ENCODE data around the gene SGF29. TPM values are rescaled to one million over a fixed set of nuclear protein-coding genes. Genes with fewer than 3 reads are reported as not detected.

Gene SGF29
- polyA plus RNA-seq, 2 of the 4 experiments (the other 2 are of a cell fraction), result 3.3 to 19.3 TPM

DNA sequence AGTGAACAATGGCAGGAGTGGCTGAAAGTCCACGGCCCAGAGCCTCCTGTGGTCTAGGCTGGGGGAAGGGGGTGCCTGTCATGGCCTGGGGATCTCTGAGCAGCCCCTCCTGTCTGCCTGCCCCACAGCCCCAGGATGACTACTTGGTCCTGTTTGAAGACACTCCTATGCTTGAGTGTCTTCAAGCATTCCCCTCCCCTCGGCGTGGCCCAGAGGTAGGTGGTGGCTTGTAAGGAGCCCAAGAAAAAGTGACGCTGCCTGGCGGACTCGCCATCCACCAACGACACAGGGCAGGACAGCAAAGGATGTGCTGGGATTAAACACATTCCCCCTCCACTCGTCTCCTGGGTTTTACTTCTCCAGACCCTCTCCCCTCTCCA is 50.5 kb downstream of the SGF29 start:
- CTCF ChIA-PET, result interaction anchor here (1.8 to 2.1 kb wide), 2 partner anchors 21 to 327 kb away, joined by 4 to 9 read pairs; no protein-coding TSS in a partner anchor
- DNase-seq (ENCODE audit: low read depth in 1 of 2, low spot score in 1 of 2) (no peak), ATAC-seq (no peak), FAIRE-seq (no peak)
- Histone ChIP-seq H3K4me2 (no peak overlapping the region), H3K4me1 (no peaks in the 10 kb centered on the region), H3K9me3 (no peaks in the 10 kb centered on the region), H3K27ac (no peak overlapping the region), H3K4me3 (no peak overlapping the region)
- WGBS (ENCODE audit: missing lambda C conversion rate), result 72% methylated on average over 8 of the region's 8 CpGs
- TF ChIP-seq HEYL (CRISPR knock-in tag; IDR thresholded peaks at IDR 0.05) (no peak), MAFK (IDR thresholded peaks at IDR 0.05; ENCODE audit: partially characterized antibody) (no peak), NR3C1 (IDR thresholded peaks at IDR 0.05) (no peak), FOXS1 (CRISPR knock-in tag; IDR thresholded peaks at IDR 0.05) (no peak), ZSCAN20 (CRISPR knock-in tag; IDR thresholded peaks at IDR 0.05) (no peak)
- TF ChIP-seq, protein P1, sequence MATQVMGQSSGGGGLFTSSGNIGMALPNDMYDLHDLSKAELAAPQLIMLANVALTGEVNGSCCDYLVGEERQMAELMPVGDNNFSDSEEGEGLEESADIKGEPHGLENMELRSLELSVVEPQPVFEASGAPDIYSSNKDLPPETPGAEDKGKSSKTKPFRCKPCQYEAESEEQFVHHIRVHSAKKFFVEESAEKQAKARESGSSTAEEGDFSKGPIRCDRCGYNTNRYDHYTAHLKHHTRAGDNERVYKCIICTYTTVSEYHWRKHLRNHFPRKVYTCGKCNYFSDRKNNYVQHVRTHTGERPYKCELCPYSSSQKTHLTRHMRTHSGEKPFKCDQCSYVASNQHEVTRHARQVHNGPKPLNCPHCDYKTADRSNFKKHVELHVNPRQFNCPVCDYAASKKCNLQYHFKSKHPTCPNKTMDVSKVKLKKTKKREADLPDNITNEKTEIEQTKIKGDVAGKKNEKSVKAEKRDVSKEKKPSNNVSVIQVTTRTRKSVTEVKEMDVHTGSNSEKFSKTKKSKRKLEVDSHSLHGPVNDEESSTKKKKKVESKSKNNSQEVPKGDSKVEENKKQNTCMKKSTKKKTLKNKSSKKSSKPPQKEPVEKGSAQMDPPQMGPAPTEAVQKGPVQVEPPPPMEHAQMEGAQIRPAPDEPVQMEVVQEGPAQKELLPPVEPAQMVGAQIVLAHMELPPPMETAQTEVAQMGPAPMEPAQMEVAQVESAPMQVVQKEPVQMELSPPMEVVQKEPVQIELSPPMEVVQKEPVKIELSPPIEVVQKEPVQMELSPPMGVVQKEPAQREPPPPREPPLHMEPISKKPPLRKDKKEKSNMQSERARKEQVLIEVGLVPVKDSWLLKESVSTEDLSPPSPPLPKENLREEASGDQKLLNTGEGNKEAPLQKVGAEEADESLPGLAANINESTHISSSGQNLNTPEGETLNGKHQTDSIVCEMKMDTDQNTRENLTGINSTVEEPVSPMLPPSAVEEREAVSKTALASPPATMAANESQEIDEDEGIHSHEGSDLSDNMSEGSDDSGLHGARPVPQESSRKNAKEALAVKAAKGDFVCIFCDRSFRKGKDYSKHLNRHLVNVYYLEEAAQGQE (IDR thresholded peaks at IDR 0.05), result no peak
- TF ChIP-seq, protein P2, sequence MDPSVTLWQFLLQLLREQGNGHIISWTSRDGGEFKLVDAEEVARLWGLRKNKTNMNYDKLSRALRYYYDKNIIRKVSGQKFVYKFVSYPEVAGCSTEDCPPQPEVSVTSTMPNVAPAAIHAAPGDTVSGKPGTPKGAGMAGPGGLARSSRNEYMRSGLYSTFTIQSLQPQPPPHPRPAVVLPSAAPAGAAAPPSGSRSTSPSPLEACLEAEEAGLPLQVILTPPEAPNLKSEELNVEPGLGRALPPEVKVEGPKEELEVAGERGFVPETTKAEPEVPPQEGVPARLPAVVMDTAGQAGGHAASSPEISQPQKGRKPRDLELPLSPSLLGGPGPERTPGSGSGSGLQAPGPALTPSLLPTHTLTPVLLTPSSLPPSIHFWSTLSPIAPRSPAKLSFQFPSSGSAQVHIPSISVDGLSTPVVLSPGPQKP (IDR thresholded peaks at IDR 0.05; ENCODE audit: low read depth, low read length), result no peak
- POLR2A ChIA-PET, result no interaction called here

DNA sequence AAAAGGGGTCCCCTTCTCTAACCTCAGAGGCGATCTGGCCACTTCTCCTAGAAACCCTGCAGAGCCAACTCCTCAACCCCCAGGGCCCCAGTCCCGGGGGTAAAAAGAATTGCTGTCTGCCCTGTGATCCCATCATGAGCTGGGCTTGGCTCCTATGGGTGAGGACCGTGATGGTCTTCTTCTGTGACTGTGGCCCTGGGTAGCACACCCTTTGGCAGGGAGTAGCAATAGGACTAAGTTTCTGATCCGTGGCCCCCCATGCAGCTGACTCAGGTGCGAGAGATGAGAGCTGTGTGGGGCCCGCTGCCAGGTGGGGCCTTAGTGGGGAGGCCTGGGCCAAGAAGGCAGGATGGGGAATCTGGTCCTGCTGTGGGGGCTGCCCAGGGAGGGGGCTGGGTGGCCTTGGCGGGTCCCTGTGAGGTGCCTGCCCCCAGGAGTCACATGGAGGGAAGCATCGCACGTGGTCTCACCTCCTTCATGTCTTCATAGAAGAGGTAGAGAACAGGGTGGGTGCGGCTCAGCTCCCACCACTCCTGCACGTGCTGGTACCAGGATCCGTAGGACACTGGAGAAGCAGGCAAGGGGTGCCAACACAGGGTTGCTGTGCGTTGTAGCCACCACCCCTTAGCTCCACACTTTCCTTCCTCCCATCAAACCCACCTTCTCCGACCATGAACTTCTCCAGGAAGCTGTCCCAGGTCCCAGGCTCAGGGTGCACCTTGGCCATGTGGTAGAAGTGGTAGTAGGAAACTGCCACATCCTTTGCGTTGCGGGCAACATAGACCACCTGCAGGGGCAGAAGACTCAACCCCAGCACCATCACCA is 52.8 kb downstream of the SGF29 start:
- Histone ChIP-seq H3K4me3 (no peak overlapping the region), H3K9me3 (no peaks in the 10 kb centered on the region), H3K27ac (no peak overlapping the region), H3K4me2 (no peak overlapping the region), H3K4me1 (peaks cover 13% of the 10 kb centered on the region; the same call in 2 of the 3 replicates)
- ChIA-PET CTCF (interaction anchor here (0.6 to 2.1 kb wide), 3 partner anchors 10 to 329 kb away, joined by 3 to 6 read pairs (median 3); no protein-coding TSS in a partner anchor), POLR2A (no interaction called here)
- TF ChIP-seq FOSB (CRISPR knock-in tag; IDR thresholded peaks at IDR 0.05), result no peak
- TF ChIP-seq, protein P1 (IDR thresholded peaks at IDR 0.05), result no peak
- TF ChIP-seq CHD4 (IDR thresholded peaks at IDR 0.05; ENCODE audit: borderline replicate concordance), result no peak
- TF ChIP-seq RAD21 (conservative IDR thresholded peaks at IDR 0.05 in 1 of 2, IDR thresholded peaks at IDR 0.05 in 1 of 2), result no peak
- TF ChIP-seq, protein P2 (IDR thresholded peaks at IDR 0.05; ENCODE audit: low read depth, low read length), result no peak
- TF ChIP-seq, protein P3, sequence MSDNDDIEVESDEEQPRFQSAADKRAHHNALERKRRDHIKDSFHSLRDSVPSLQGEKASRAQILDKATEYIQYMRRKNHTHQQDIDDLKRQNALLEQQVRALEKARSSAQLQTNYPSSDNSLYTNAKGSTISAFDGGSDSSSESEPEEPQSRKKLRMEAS (IDR thresholded peaks at IDR 0.05), result no peak
- TF ChIP-seq ESRRA (IDR thresholded peaks at IDR 0.05; ENCODE audit: borderline replicate concordance, low read length), result no peak
- TF ChIP-seq CBX8 (IDR thresholded peaks at IDR 0.05), result no peak
- TF ChIP-seq NFE2L2 (conservative IDR thresholded peaks at IDR 0.05; ENCODE audit: low read length), result no peak
- TF ChIP-seq, protein P4, sequence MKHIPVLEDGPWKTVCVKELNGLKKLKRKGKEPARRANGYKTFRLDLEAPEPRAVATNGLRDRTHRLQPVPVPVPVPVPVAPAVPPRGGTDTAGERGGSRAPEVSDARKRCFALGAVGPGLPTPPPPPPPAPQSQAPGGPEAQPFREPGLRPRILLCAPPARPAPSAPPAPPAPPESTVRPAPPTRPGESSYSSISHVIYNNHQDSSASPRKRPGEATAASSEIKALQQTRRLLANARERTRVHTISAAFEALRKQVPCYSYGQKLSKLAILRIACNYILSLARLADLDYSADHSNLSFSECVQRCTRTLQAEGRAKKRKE (CRISPR knock-in tag; IDR thresholded peaks at IDR 0.05; ENCODE audit: low read depth), result no peak
- ATAC-seq (no peak), DNase-seq (ENCODE audit: low read depth in 1 of 2, low spot score in 1 of 2) (no peak), FAIRE-seq (no peak)
- WGBS (ENCODE audit: missing lambda C conversion rate), result 85% methylated on average over 13 of the region's 16 CpGs

Data from A549 (cell line).